ENCODE data around the gene TUBG2. TPM values are rescaled to one million over a fixed set of nuclear protein-coding genes. Genes with fewer than 3 reads are reported as not detected.
"Not testable (repeated sequence)": the region's sequence is repeated elsewhere in the genome, so short reads cannot be mapped to it uniquely, and the experiment has no call there.

The TUBG2 gene
- polyA plus RNA-seq, 1 donor = 14.7 TPM

GRCh38 chr17:42653179-42654124 lies 5.6 kb upstream of the TUBG2 start:
- peak; percentile 74 for DNase-seq (ENCODE audit: low read depth)

- no peak for DNase-seq (ENCODE audit: low read depth)
Measured at GRCh38 chr17:42655528-42655927, 3.6 kb upstream of the TUBG2 start.

- DNase-seq (ENCODE audit: low read depth) = no peak
Measured at GRCh38 chr17:42657824-42658588, 1.1 kb upstream of the TUBG2 start.

- not testable (repeated sequence) for DNase-seq (ENCODE audit: low read depth)
Measured at GRCh38 chr17:42659932-42660274, 819 bp downstream of the TUBG2 start.

GRCh38 chr17:42660692-42661345 lies 1.7 kb downstream of the TUBG2 start:
- no peak for DNase-seq (ENCODE audit: low read depth)

- no peak for DNase-seq (ENCODE audit: low read depth)
Measured at GRCh38 chr17:42665581-42666001, 6.5 kb downstream of the TUBG2 start.

GRCh38 chr17:42666126-42666525 lies 7.0 kb downstream of the TUBG2 start:
- not testable (repeated sequence) for DNase-seq (ENCODE audit: low read depth)

GRCh38 chr17:42667088-42667951 lies 8.2 kb downstream of the TUBG2 start:
- DNase-seq (ENCODE audit: low read depth) = no peak

- DNase-seq (ENCODE audit: low read depth) = no peak
Measured at GRCh38 chr17:42669705-42669976, 10.6 kb downstream of the TUBG2 start.

GRCh38 chr17:42669977-42670788 lies 11.1 kb downstream of the TUBG2 start:
- DNase-seq (ENCODE audit: low read depth) = no peak

- no peak for DNase-seq (ENCODE audit: low read depth)
Measured at GRCh38 chr17:42670789-42671657, 11.9 kb downstream of the TUBG2 start.

- no peak for DNase-seq (ENCODE audit: low read depth)
Measured at GRCh38 chr17:42672038-42672437, 13.0 kb downstream of the TUBG2 start.

- no peak for DNase-seq (ENCODE audit: low read depth)
Measured at GRCh38 chr17:42673266-42673884, 14.3 kb downstream of the TUBG2 start.

- DNase-seq (ENCODE audit: low read depth) = no peak
Measured at GRCh38 chr17:42673885-42674754, 15.0 kb downstream of the TUBG2 start.

GRCh38 chr17:42674755-42675347 lies 15.8 kb downstream of the TUBG2 start:
- DNase-seq (ENCODE audit: low read depth) = no peak

GRCh38 chr17:42675348-42675964 lies 16.4 kb downstream of the TUBG2 start:
- no peak for DNase-seq (ENCODE audit: low read depth)

- no peak for DNase-seq (ENCODE audit: low read depth)
Measured at GRCh38 chr17:42675965-42676423, 16.9 kb downstream of the TUBG2 start.
